ENCODE results near the gene RBP3.

DNA sequence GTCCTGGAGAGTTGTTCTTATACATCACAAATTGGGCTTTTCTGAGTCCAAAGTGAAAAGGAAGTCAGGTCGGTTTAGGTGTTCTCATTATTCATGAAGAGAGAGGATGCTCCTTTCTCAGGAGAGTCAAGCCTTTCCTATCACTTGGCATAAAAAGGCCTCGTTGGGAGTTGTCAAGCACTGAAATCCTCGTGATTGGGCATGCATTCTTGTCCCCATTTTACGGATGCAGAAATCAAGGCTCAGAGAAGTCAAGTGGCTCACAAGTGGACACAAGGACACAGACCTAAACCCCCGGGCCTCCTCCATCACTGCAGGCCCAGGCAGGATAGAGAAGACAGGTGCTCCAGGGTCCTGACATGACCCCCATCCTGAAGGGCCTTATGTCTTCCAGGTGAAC is 8.5 kb downstream of the RBP3 start:
- TF ChIP-seq, protein P1, sequence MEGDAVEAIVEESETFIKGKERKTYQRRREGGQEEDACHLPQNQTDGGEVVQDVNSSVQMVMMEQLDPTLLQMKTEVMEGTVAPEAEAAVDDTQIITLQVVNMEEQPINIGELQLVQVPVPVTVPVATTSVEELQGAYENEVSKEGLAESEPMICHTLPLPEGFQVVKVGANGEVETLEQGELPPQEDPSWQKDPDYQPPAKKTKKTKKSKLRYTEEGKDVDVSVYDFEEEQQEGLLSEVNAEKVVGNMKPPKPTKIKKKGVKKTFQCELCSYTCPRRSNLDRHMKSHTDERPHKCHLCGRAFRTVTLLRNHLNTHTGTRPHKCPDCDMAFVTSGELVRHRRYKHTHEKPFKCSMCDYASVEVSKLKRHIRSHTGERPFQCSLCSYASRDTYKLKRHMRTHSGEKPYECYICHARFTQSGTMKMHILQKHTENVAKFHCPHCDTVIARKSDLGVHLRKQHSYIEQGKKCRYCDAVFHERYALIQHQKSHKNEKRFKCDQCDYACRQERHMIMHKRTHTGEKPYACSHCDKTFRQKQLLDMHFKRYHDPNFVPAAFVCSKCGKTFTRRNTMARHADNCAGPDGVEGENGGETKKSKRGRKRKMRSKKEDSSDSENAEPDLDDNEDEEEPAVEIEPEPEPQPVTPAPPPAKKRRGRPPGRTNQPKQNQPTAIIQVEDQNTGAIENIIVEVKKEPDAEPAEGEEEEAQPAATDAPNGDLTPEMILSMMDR (IDR thresholded peaks at IDR 0.05) = no peak
- no peak for TF ChIP-seq POLR2A (IDR thresholded peaks at IDR 0.05)

Data from heart left ventricle (tissue), 13 donors.